ENCODE data around the gene IL10RB.
A peak's percentile ranks its signal among the peaks of the same experiment; 100 is the strongest.

IL10RB gene

DNA sequence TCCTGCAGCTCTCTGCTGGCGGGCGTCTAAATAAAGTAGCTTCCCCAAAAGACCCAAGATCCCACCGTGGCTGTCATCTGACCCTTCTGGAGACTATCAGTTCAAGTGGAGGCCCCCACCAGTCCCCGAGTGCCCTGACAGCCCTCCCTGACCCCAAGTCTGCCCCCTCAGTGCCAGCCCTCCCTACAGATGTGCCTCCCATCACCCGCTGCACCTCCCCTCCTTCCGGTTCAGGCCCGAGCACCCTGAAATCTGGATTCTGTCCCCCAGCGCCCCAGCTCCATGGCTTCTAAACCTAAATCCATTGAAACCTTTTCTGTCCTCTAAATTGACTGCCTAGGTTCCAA is 595 bp downstream of the IL10RB start:
- Histone ChIP-seq H3K27me3 (ENCODE audit: insufficient read depth, low read length, poor library complexity) (no peaks in the 10 kb centered on the region), H3K27ac (ENCODE audit: low read length) (peak overlapping the region; percentile 79), H3K4me2 (ENCODE audit: insufficient read depth, low read length) (peak overlapping the region; percentile 72), H2AFZ (ENCODE audit: low read depth, low read length) (peak overlapping the region; percentile 79), H3K4me3 (ENCODE audit: low read depth in 1 of 2, low read length in 2 of 2) (peak overlapping the region; percentile 57 to 59), H3K9me3 (ENCODE audit: insufficient read depth, low read length, severe bottlenecking) (no peaks in the 10 kb centered on the region), H3K36me3 (ENCODE audit: insufficient read depth, low read length) (peaks cover 46% of the 10 kb centered on the region), H3K9ac (ENCODE audit: low read depth, low read length) (peak overlapping the region; percentile 72), H3K4me1 (ENCODE audit: insufficient read depth, low read length) (peaks cover 38% of the 10 kb centered on the region), H3K79me2 (ENCODE audit: insufficient read depth, low read length) (peaks cover 46% of the 10 kb centered on the region), H4K20me1 (ENCODE audit: insufficient read depth, low read length) (peaks cover 12% of the 10 kb centered on the region; the same call in 1 of the 2 replicates)
- ATAC-seq (ENCODE audit: insufficient read depth, low read depth): peak; percentile 63
- DNase-seq: peak; percentile 61
- TF ChIP-seq EZH2 (IDR thresholded peaks at IDR 0.05; ENCODE audit: borderline replicate concordance, low read depth, low read length, severe bottlenecking) (no peak), CTCF (IDR thresholded peaks at IDR 0.05; ENCODE audit: borderline replicate concordance, extremely low read depth, low read length, poor library complexity, severe bottlenecking) (no peak)

DNA sequence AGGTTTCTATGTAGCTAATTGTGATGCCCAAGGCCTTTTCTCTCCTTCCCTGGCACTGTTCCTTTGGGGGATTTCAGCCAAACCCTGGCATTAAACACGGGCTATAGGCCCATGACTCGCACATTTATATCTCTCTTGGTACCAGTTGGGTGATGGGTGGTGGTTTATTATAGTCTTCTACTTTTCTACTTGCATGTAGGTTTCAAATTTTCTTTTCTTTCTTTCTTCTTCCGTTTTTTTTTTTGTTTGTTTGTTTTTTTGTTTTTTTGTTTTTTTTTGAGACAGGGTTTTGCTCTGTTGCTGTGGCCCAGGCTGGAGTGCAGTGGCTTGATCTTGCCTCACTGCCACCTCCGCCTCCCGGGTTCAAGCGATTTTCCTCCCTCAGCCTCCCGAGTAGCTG is 1.1 kb downstream of the IL10RB start:
- Histone ChIP-seq H3K4me3 (ENCODE audit: low read depth in 1 of 2, low read length in 2 of 2) (peak overlapping the region; percentile 57 to 59), H3K9me3 (ENCODE audit: insufficient read depth, low read length, severe bottlenecking) (no peaks in the 10 kb centered on the region), H3K79me2 (ENCODE audit: insufficient read depth, low read length) (peaks cover 43% of the 10 kb centered on the region), H3K4me2 (ENCODE audit: insufficient read depth, low read length) (peak overlapping the region; percentile 72), H2AFZ (ENCODE audit: low read depth, low read length) (peak overlapping the region; percentile 79), H4K20me1 (ENCODE audit: insufficient read depth, low read length) (peaks cover 10% of the 10 kb centered on the region; the same call in 1 of the 2 replicates), H3K27me3 (ENCODE audit: insufficient read depth, low read length, poor library complexity) (no peaks in the 10 kb centered on the region), H3K27ac (ENCODE audit: low read length) (peak overlapping the region; percentile 79), H3K4me1 (ENCODE audit: insufficient read depth, low read length) (peaks cover 35% of the 10 kb centered on the region), H3K36me3 (ENCODE audit: insufficient read depth, low read length) (peaks cover 45% of the 10 kb centered on the region), H3K9ac (ENCODE audit: low read depth, low read length) (peak overlapping the region; percentile 72)
- ATAC-seq (ENCODE audit: insufficient read depth, low read depth) (no peak), DNase-seq (no peak)
- TF ChIP-seq CTCF (IDR thresholded peaks at IDR 0.05; ENCODE audit: borderline replicate concordance, extremely low read depth, low read length, poor library complexity, severe bottlenecking): no peak
- TF ChIP-seq EZH2 (IDR thresholded peaks at IDR 0.05; ENCODE audit: borderline replicate concordance, low read depth, low read length, severe bottlenecking): no peak

GRCh38 chr21:33268393-33268736 is 2.2 kb downstream of the IL10RB start:
- ATAC-seq (ENCODE audit: insufficient read depth, low read depth) (no peak), DNase-seq (no peak)
- Histone ChIP-seq H3K79me2 (ENCODE audit: insufficient read depth, low read length) (peaks cover 32% of the 10 kb centered on the region), H3K27me3 (ENCODE audit: insufficient read depth, low read length, poor library complexity) (no peaks in the 10 kb centered on the region), H3K4me3 (ENCODE audit: low read depth in 1 of 2, low read length in 2 of 2) (no peak overlapping the region), H3K4me2 (ENCODE audit: insufficient read depth, low read length) (peak overlapping the region; percentile 72), H3K4me1 (ENCODE audit: insufficient read depth, low read length) (peaks cover 29% of the 10 kb centered on the region), H3K9ac (ENCODE audit: low read depth, low read length) (no peak overlapping the region), H4K20me1 (ENCODE audit: insufficient read depth, low read length) (peaks cover 2% of the 10 kb centered on the region; the same call in 1 of the 2 replicates), H3K36me3 (ENCODE audit: insufficient read depth, low read length) (peaks cover 40% of the 10 kb centered on the region), H3K27ac (ENCODE audit: low read length) (peak overlapping the region; percentile 3; the same call in 1 of the 2 replicates), H3K9me3 (ENCODE audit: insufficient read depth, low read length, severe bottlenecking) (no peaks in the 10 kb centered on the region), H2AFZ (ENCODE audit: low read depth, low read length) (no peak overlapping the region)
- TF ChIP-seq EZH2 (IDR thresholded peaks at IDR 0.05; ENCODE audit: borderline replicate concordance, low read depth, low read length, severe bottlenecking) (no peak), CTCF (IDR thresholded peaks at IDR 0.05; ENCODE audit: borderline replicate concordance, extremely low read depth, low read length, poor library complexity, severe bottlenecking) (no peak)

Data from DND-41 (cell line).